Tibial nerve (tissue), 4 donors: ENCODE results near the gene MAX. TPM values are rescaled to one million over a fixed set of nuclear protein-coding genes. Genes with fewer than 3 reads are reported as not detected.
A peak's percentile ranks its signal among the peaks of the same experiment; 100 is the strongest.

Source experiments
- DNase-seq, 2 donors: peaks; one replicate each; pipeline ENCODE4 v3.0.0-alpha.2; 2019; ENCODE audit warnings: low spot score in 2 of 2
- H3K27ac ChIP-seq, 4 donors: fragments of 200-600 bp; sonication (generic) in 3 of 4; one replicate each; pipeline ENCODE4 v1.5.1; 2017 to 2019; ENCODE audit warnings: mild to moderate bottlenecking in 1 of 4
- H3K27me3 ChIP-seq, 2 donors: fragments of 200-600 bp; sonication (generic) in 1 of 2; one replicate each; pipeline versions ENCODE4 v1.5.1 to v1.6.0; 2017 to 2019
- H3K36me3 ChIP-seq, 3 donors: fragments of 200-600 bp; sonication (generic); one replicate each; pipeline ENCODE4 v1.5.1; 2018 to 2019
- H3K4me1 ChIP-seq, 4 donors: fragments of 200-600 bp; sonication (generic) in 3 of 4; one replicate each; pipeline ENCODE4 v1.5.1; 2017 to 2019
- H3K4me3 ChIP-seq, 4 donors: fragments of 200-600 bp; sonication (generic) in 3 of 4; one replicate each; pipeline ENCODE4 v1.5.1; 2017 to 2019; ENCODE audit warnings: mild to moderate bottlenecking in 1 of 4, moderate library complexity in 1 of 4
- H3K9me3 ChIP-seq, 4 donors: fragments of 200-600 bp; sonication (generic) in 3 of 4; one replicate each; pipeline ENCODE4 v1.5.1; 2017 to 2019
- CTCF ChIP-seq, 5 experiments: fragments of 200-600 bp in 3 of 5; fragments of 450-650 bp in 2 of 5; sonication (generic) in 3 of 5; IDR thresholded peaks; one replicate each; pipeline ENCODE4 v1.5.1; 2016 to 2019; ENCODE audit warnings: antibody characterized with exemption in 5 of 5, mild to moderate bottlenecking in 3 of 5, moderate library complexity in 2 of 5
- EP300 ChIP-seq, 2 donors: sonication (generic); formaldehyde crosslinking; IDR thresholded peaks; one replicate each; pipeline ENCODE4 v1.6.1; 2017; ENCODE audit warnings: antibody characterized with exemption in 2 of 2, mild to moderate bottlenecking in 1 of 2
- POLR2A ChIP-seq, 2 donors: fragments of 450-650 bp; IDR thresholded peaks; one replicate each; pipeline ENCODE4 v1.6.1; 2017; ENCODE audit warnings: antibody characterized with exemption in 2 of 2, mild to moderate bottlenecking in 2 of 2, moderate library complexity in 2 of 2
- WGBS, 2 donors: methylation state at CpG; one replicate each; pipeline ENCODE4 v1.1.5; 2018; 5-methylcytosine and 5-hydroxymethylcytosine counted together
- total RNA-seq, 4 donors: library from RNA; depleted of rRNA; stranded (reverse); fragments of >200 nt; gene quantifications; one replicate each; pipeline ENCODE4 v1.1.0, GENCODE V29; 2016

The MAX gene
- total RNA-seq, 4 donors from 2014 or later, result 49.4 to 70.4 (median 55.6) TPM

DNA sequence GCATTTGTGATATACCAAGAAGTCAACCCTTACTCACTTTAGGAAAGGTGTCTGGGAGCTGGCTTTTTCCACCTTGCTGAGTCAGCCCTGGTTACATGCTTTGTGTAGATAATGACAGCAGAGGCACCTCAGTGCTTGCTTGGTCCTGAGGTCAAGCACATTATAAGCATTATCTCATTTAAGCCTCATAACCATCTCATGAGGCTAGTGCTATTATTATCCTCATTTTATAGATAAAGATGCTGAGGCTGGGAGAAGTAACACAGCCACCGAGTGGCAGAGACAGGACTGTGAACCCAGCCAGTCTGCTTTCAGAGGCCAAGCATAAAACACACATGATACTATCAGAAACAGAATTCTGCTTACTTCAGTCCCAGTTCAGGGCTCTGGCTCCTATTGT is 29.4 kb downstream of the MAX start:
- TF ChIP-seq EP300 (IDR thresholded peaks at IDR 0.05) (no peak), CTCF (IDR thresholded peaks at IDR 0.05) (no peak), POLR2A (IDR thresholded peaks at IDR 0.05) (no peak)
- H3K36me3 ChIP-seq, result peaks cover 0 to 72% (median 2%) of the 10 kb centered on the region in 3 donors
- H3K4me1 ChIP-seq, result peaks cover 0 to 51% (median 8%) of the 10 kb centered on the region in 4 donors

GRCh38 chr14:65072256-65072655 is 30.1 kb downstream of the MAX start:
- 71 to 80% methylated on average over 6 of the region's 6 CpGs for WGBS, 2 donors
- Histone ChIP-seq H3K36me3 (peaks cover 0 to 69% (median 2%) of the 10 kb centered on the region in 3 donors), H3K9me3 (no peaks in the 10 kb centered on the region), H3K4me1 (peaks cover 0 to 51% (median 8%) of the 10 kb centered on the region in 4 donors), H3K4me3 (no peak overlapping the region), H3K27me3 (no peaks in the 10 kb centered on the region), H3K27ac (no peak overlapping the region)
- TF ChIP-seq POLR2A (IDR thresholded peaks at IDR 0.05) (no peak), EP300 (IDR thresholded peaks at IDR 0.05) (no peak), CTCF (IDR thresholded peaks at IDR 0.05) (no peak)
- no peak for DNase-seq

More for the DNA sequence above, 29.4 kb downstream of the MAX start:
- no peaks in the 10 kb centered on the region for H3K27me3 ChIP-seq
- no peak overlapping the region for H3K27ac ChIP-seq
- H3K4me3 ChIP-seq, result no peak overlapping the region
- no peak for DNase-seq
- 80 to 86% methylated on average over 1 of the region's 1 CpG for WGBS, 2 donors
- H3K9me3 ChIP-seq, result no peaks in the 10 kb centered on the region

- Histone ChIP-seq H3K4me1 (peaks cover 0 to 51% (median 8%) of the 10 kb centered on the region in 4 donors), H3K27ac (peak overlapping the region in 1 of 4 donors; percentile 30), H3K27me3 (no peaks in the 10 kb centered on the region), H3K36me3 (peaks cover 0 to 69% (median 2%) of the 10 kb centered on the region in 3 donors), H3K9me3 (no peaks in the 10 kb centered on the region), H3K4me3 (no peak overlapping the region)
- DNase-seq, result no peak
- TF ChIP-seq EP300 (IDR thresholded peaks at IDR 0.05) (no peak), CTCF (IDR thresholded peaks at IDR 0.05) (no peak), POLR2A (IDR thresholded peaks at IDR 0.05) (no peak)
- WGBS, 2 donors, result 94 to 95% methylated on average over 2 to 3 of the region's 3 CpGs
Observed at GRCh38 chr14:65071544-65071943, 30.8 kb downstream of the MAX start.

DNA sequence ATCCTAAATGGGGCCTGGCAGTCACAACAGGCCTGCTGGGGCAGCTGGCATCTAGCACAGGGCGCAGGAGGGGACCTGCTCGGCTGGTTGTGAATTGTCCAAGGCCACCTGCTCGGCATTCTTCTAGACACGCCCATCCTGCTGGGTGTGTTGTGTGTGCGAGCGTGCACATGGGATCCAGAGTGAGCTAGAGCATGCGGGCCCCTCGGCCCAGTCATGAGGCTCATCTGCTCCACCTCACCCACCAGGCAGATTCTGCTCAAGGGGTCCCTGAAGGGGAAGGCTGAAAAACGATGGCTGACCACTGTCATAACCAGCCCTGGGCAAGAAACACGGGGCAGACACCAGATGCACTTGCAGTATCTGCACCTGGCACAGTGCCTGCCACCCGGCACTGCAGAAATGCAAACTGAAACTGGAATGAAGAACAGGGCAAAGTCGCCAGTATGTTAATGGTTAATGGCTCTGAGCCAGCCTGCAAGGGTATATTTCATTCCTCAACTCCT is 31.8 kb downstream of the MAX start:
- H3K27ac ChIP-seq, result no peak overlapping the region
- 65 to 74% methylated on average over 12 of the region's 12 CpGs for WGBS, 2 donors
- H3K36me3 ChIP-seq, result peaks cover 0 to 69% (median 2%) of the 10 kb centered on the region in 3 donors
- no peak overlapping the region for H3K4me3 ChIP-seq
- H3K4me1 ChIP-seq, result peaks cover 0 to 50% (median 8%) of the 10 kb centered on the region in 4 donors
- no peak for DNase-seq
- no peak for TF ChIP-seq CTCF (IDR thresholded peaks at IDR 0.05)
- no peak for TF ChIP-seq POLR2A (IDR thresholded peaks at IDR 0.05)
- no peak for TF ChIP-seq EP300 (IDR thresholded peaks at IDR 0.05)
- no peaks in the 10 kb centered on the region for H3K9me3 ChIP-seq
- H3K27me3 ChIP-seq, result no peaks in the 10 kb centered on the region

DNA sequence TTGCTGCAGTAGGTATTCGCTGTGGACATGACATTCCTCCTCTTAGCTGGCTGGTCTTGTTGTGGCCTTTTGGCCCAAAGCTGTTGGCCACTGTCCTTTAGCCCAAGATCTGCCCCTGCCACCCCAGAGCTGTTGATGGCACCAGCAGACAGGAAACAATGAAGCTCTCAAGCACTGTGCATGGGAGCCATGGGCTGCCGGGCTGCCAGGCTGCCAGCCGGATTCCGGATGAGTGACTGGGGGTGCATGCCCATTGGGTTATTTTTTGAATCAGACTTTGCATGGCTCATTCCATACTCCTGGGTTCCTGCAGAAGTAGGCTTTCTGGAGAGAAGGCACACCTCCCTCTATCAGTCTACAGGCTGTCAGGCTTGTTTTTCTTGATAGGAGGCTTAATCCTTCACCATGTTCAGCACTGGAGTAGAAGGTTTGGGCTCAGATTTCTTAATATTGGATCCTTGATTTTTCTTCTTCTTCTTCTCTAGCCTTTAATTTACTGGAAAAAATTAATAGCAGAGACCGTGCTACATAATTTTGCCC is 32.4 kb downstream of the MAX start:
- Histone ChIP-seq H3K27ac (no peak overlapping the region), H3K27me3 (no peaks in the 10 kb centered on the region), H3K4me1 (peaks cover 0 to 44% (median 8%) of the 10 kb centered on the region in 4 donors), H3K36me3 (peaks cover 0 to 70% (median 2%) of the 10 kb centered on the region in 3 donors), H3K9me3 (no peaks in the 10 kb centered on the region), H3K4me3 (no peak overlapping the region)
- 91% methylated on average over 4 to 5 of the region's 5 CpGs for WGBS, 2 donors
- TF ChIP-seq POLR2A (IDR thresholded peaks at IDR 0.05) (no peak), EP300 (IDR thresholded peaks at IDR 0.05) (no peak), CTCF (IDR thresholded peaks at IDR 0.05) (no peak)
- no peak for DNase-seq
